Right atrium auricular region (tissue), 2 donors: Measurements from ENCODE around the gene PSKH1. TPM values are rescaled to one million over a fixed set of nuclear protein-coding genes. Genes with fewer than 3 reads are reported as not detected.

ENCODE experiments used
- DNase-seq: peaks from one replicate; pipeline ENCODE4 v3.0.0-alpha.2; 2019; ENCODE audit warnings: low spot score
- H3K27ac ChIP-seq, 2 donors: fragments of 200-600 bp; sonication (generic); 1 replicate in 1 of 2; 2 replicates in 1 of 2; pipeline ENCODE4 v1.5.1; 2016 to 2019
- H3K27me3 ChIP-seq, 2 donors: fragments of 200-600 bp; sonication (generic); one replicate each; pipeline versions ENCODE4 v1.5.1 to v1.6.0; 2017 to 2019
- H3K36me3 ChIP-seq: fragments of 200-600 bp; sonication (generic); one replicate; pipeline ENCODE4 v1.5.1; 2016
- H3K4me1 ChIP-seq, 2 donors: fragments of 200-600 bp; sonication (generic); one replicate each; pipeline versions ENCODE4 v1.5.1 to v1.6.0; 2017 to 2019
- H3K4me3 ChIP-seq, 2 donors: fragments of 200-600 bp; sonication (generic); 1 replicate in 1 of 2; 2 replicates in 1 of 2; pipeline ENCODE4 v1.5.1; 2017 to 2019; ENCODE audit warnings: mild to moderate bottlenecking in 1 of 2, moderate library complexity in 1 of 2
- H3K9me3 ChIP-seq, 2 donors: fragments of 200-600 bp; sonication (generic); one replicate each; pipeline ENCODE4 v1.5.1; 2019
- total RNA-seq, 2 donors: library from RNA; depleted of rRNA; stranded (reverse); fragments of >200 nt; gene quantifications; one replicate each; pipeline ENCODE4 v1.1.0, GENCODE V29; 2016
- TF ChIP-seq, protein P1 (sequence below), 2 donors: fragments of 200-600 bp; sonication (generic); IDR thresholded peaks; one replicate each; pipeline ENCODE4 v1.5.1; 2019; ENCODE audit warnings: antibody characterized with exemption in 2 of 2

PSKH1 gene
- total RNA-seq, 2 donors from 2014 or later, result 18.4 to 23.2 TPM

DNA sequence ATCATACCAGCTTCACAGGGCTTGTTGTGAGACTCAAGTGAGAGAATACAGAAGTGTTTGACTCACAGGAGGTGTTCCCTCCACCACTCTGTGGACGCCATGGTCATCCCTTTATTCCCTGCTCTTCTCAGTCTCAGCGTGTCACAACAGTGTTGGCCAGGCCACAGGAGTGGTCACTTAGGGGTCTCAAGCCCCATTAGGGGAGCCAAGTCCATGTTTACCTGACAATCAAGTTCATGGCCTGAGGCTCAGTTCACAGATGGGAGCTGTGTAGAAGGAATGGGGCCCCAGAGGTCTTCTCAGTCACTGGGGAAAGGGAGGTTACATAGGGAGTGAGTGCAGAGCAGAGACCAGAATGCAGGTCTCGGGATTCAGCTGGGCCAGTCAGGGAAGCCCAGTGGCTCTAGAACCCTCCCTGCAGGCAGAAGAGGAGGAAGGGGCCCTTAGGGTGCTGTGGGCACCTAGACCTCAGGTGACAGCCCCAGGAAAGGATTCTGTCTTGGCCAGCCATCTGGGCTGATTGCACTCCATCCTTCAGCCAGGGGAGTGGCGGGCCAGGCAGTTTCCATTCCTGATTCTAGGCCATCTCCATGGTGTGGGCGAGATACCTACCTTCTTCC is 36.0 kb upstream of the PSKH1 start:
- no peaks in the 10 kb centered on the region for H3K36me3 ChIP-seq
- DNase-seq, result no peak
- H3K27me3 ChIP-seq, result no peaks in the 10 kb centered on the region
- peak overlapping the region; percentile 86 to 95 for H3K27ac ChIP-seq
- no peak overlapping the region for H3K4me3 ChIP-seq
- TF ChIP-seq, protein P1, sequence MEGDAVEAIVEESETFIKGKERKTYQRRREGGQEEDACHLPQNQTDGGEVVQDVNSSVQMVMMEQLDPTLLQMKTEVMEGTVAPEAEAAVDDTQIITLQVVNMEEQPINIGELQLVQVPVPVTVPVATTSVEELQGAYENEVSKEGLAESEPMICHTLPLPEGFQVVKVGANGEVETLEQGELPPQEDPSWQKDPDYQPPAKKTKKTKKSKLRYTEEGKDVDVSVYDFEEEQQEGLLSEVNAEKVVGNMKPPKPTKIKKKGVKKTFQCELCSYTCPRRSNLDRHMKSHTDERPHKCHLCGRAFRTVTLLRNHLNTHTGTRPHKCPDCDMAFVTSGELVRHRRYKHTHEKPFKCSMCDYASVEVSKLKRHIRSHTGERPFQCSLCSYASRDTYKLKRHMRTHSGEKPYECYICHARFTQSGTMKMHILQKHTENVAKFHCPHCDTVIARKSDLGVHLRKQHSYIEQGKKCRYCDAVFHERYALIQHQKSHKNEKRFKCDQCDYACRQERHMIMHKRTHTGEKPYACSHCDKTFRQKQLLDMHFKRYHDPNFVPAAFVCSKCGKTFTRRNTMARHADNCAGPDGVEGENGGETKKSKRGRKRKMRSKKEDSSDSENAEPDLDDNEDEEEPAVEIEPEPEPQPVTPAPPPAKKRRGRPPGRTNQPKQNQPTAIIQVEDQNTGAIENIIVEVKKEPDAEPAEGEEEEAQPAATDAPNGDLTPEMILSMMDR (IDR thresholded peaks at IDR 0.05), result no peak
- H3K9me3 ChIP-seq, result no peaks in the 10 kb centered on the region
- peaks cover 0 to 69% of the 10 kb centered on the region in 2 donors for H3K4me1 ChIP-seq

DNA sequence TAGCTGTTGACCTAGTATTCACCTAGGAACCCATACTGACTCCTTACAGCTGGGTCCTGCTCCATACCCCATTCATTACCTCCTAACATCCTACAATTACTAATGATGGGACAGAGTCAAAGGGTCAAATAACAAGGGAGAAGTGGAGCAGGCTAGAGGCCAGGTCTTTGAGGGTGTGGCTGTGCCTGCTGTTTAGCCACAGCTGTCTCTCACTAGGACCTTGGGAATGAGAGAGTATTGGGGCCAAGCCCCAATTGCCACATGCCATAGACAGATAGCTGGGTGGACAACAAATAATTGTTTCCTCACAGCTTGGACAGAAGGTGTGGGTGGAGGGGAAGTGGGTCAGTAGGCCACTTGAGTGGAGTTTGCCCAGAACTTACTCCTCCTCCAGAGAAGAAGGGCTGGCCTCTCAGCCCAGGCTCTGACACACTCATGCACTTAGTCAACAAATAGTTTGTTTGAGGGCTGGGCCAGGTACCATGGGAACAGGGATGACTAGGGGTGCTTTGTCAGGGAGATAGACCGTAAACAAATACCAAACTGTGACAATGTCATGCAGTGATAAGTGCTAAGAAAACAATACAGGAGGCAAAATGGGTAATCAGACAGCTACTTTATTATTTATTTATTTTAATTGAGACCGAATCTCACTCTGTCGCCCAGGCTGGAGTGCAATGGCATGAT is 35.4 kb upstream of the PSKH1 start:
- Histone ChIP-seq H3K27me3 (no peaks in the 10 kb centered on the region), H3K27ac (peak overlapping the region; percentile 86 to 95), H3K4me1 (peaks cover 0 to 76% of the 10 kb centered on the region in 2 donors), H3K4me3 (no peak overlapping the region), H3K9me3 (no peaks in the 10 kb centered on the region), H3K36me3 (no peaks in the 10 kb centered on the region)
- peak; percentile 97 for DNase-seq
- TF ChIP-seq, protein P1 (IDR thresholded peaks at IDR 0.05), result no peak

DNA sequence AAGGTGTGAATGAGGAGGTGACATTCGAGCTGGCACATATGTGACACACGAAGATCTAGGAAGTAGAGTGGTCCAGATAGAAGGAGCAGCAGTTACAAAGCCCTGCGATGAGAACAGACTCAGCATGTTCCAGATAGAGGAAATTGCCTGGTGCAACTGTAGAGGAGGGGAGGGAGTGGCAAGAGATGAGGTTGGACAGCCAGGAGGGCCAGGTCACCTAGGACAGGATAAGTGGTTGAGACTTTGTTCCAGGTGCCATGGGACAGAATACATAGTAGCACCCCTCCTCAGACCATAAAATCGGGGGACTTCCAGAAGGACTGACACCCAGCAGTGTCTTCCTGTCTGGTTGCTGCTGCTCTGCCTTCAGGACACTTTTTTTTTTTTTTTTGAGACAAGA is 34.6 kb upstream of the PSKH1 start:
- Histone ChIP-seq H3K4me1 (peaks cover 0 to 82% of the 10 kb centered on the region in 2 donors), H3K27ac (peak overlapping the region; percentile 86 to 95), H3K9me3 (no peaks in the 10 kb centered on the region), H3K36me3 (no peaks in the 10 kb centered on the region), H3K4me3 (no peak overlapping the region), H3K27me3 (no peaks in the 10 kb centered on the region)
- TF ChIP-seq, protein P1 (IDR thresholded peaks at IDR 0.05), result no peak
- DNase-seq, result no peak

DNA sequence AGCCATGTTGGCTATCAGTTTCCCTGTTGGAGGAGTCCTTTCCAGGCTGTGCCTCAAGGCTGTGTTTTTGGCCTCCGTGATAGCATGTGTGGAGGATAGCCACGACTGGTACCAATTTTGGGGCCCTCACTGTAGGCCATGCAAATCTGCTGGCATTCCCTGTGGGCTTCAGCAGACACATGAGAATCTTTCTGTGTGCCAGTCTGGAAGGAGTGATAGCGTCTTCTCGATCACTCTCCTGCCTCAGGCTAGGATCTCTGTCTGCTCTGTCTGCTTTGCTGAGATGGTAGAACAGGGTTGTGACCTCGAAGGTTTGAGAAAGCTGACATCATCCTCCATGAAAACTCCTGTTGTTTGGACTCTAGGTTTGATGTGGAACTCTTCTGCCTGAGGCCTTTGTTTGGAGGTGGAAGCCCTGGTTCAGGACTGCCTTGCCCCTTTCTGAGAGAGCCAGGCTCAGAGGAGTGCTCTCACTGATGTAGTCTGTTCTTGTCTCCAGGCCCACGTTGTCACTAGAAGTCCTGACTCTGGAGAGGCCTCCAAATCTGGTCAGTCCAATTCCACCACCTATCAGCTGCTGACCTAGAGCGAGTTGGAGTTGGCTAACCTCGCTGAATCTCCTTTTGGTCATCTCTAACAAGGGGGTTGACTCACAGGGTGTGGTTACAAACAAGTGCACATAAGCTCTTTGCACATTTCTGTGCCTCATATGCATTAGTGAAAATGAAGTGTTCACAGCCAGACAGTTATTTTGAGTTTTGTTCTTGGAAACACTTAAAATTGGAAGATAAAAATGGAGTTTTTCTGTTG is 32.3 kb upstream of the PSKH1 start:
- Histone ChIP-seq H3K4me3 (no peak overlapping the region), H3K27ac (peak overlapping the region; percentile 88 to 95), H3K27me3 (no peaks in the 10 kb centered on the region), H3K36me3 (peaks cover 9% of the 10 kb centered on the region), H3K4me1 (peaks cover 0 to 83% of the 10 kb centered on the region in 2 donors), H3K9me3 (no peaks in the 10 kb centered on the region)
- TF ChIP-seq, protein P1 (IDR thresholded peaks at IDR 0.05), result no peak
- peak; percentile 72 for DNase-seq

DNA sequence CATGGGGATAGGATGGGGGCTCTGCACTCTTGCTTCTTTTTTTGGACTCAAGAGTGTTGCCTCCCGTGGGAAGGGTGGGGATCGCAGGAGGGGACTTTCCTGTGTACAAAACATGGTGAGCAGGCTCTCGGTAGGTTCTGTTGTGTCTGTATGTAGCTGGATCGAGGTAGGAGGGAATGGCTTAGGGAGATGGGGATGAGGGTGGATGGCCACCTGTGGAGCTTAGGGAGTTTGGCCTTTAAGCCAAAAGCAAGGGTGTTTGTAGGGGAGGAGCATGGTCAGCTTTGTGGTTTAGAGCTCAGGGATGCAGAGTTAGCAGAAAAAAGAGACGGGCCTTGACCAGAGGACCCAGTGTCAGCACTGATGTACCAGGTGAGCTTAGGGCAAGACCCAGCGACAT is 31.2 kb upstream of the PSKH1 start:
- Histone ChIP-seq H3K27me3 (no peaks in the 10 kb centered on the region), H3K4me1 (peaks cover 0 to 72% of the 10 kb centered on the region in 2 donors), H3K27ac (peak overlapping the region; percentile 88 to 95), H3K36me3 (peaks cover 19% of the 10 kb centered on the region), H3K9me3 (no peaks in the 10 kb centered on the region), H3K4me3 (no peak overlapping the region)
- TF ChIP-seq, protein P1 (IDR thresholded peaks at IDR 0.05), result no peak
- DNase-seq, result no peak
